ENCODE measurements around the gene ZNF532. TPM values are rescaled to one million over a fixed set of nuclear protein-coding genes. Genes with fewer than 3 reads are reported as not detected.
A peak's percentile ranks its signal among the peaks of the same experiment; 100 is the strongest.

The ZNF532 gene
- total RNA-seq, 6 donors from 2014 or later: 35.6 to 76.5 (median 42.9) TPM

GRCh38 chr18:58943896-58944295 lies 79.2 kb downstream of the ZNF532 start:
- H3K4me1 ChIP-seq: peaks cover 9 to 17% (median 11%) of the 10 kb centered on the region in 4 donors
- no peak for TF ChIP-seq POLR2A (IDR thresholded peaks at IDR 0.05)
- no peak for TF ChIP-seq CTCF (IDR thresholded peaks at IDR 0.05)
- no peak for TF ChIP-seq POLR2AphosphoS5 (IDR thresholded peaks at IDR 0.05)
- no peak for TF ChIP-seq EP300 (IDR thresholded peaks at IDR 0.05)
- ATAC-seq (ENCODE audit: low FRiP score in 2 of 2): no peak
- peak overlapping the region in 1 of 4 donors; percentile 29 for H3K27ac ChIP-seq
- no peaks in the 10 kb centered on the region for H3K27me3 ChIP-seq
- no peaks in the 10 kb centered on the region for H3K9me3 ChIP-seq
- 60 to 80% methylated on average over 3 of the region's 3 CpGs for WGBS, 2 donors
- peaks cover 0 to 21% (median 8%) of the 10 kb centered on the region in 4 donors for H3K36me3 ChIP-seq
- no peak for DNase-seq
- no peak overlapping the region for H3K4me3 ChIP-seq

GRCh38 chr18:58947136-58947732 lies 82.6 kb downstream of the ZNF532 start:
- DNase-seq (no peak), ATAC-seq (ENCODE audit: low FRiP score in 2 of 2) (no peak)
- Histone ChIP-seq H3K27ac (no peak overlapping the region), H3K27me3 (no peaks in the 10 kb centered on the region), H3K36me3 (peaks cover 0 to 12% (median 0%) of the 10 kb centered on the region in 4 donors), H3K4me1 (peaks cover 9 to 17% (median 13%) of the 10 kb centered on the region in 4 donors), H3K4me3 (no peak overlapping the region), H3K9me3 (no peaks in the 10 kb centered on the region)
- WGBS, 2 donors: 86 to 91% methylated on average over 7 of the region's 7 CpGs
- TF ChIP-seq EP300 (IDR thresholded peaks at IDR 0.05): no peak
- TF ChIP-seq CTCF (IDR thresholded peaks at IDR 0.05): no peak
- no peak for TF ChIP-seq POLR2A (IDR thresholded peaks at IDR 0.05)
- no peak for TF ChIP-seq POLR2AphosphoS5 (IDR thresholded peaks at IDR 0.05)

- Histone ChIP-seq H3K4me3 (no peak overlapping the region), H3K9me3 (no peaks in the 10 kb centered on the region), H3K4me1 (peaks cover 6 to 17% (median 10%) of the 10 kb centered on the region in 4 donors), H3K36me3 (peaks cover 0 to 17% (median 0%) of the 10 kb centered on the region in 4 donors), H3K27me3 (no peaks in the 10 kb centered on the region), H3K27ac (no peak overlapping the region)
- DNase-seq (no peak), ATAC-seq (ENCODE audit: low FRiP score in 2 of 2) (no peak)
- TF ChIP-seq POLR2AphosphoS5 (IDR thresholded peaks at IDR 0.05) (no peak), POLR2A (IDR thresholded peaks at IDR 0.05) (no peak), EP300 (IDR thresholded peaks at IDR 0.05) (no peak), CTCF (IDR thresholded peaks at IDR 0.05) (no peak)
- 88 to 89% methylated on average over 1 of the region's 1 CpG for WGBS, 2 donors
Measured at GRCh38 chr18:58949031-58949430, 84.4 kb downstream of the ZNF532 start.

GRCh38 chr18:58951986-58952702 lies 87.5 kb downstream of the ZNF532 start:
- Histone ChIP-seq H3K4me1 (peaks cover 0 to 8% (median 0%) of the 10 kb centered on the region in 4 donors), H3K27ac (no peak overlapping the region), H3K36me3 (peaks cover 0 to 20% (median 0%) of the 10 kb centered on the region in 4 donors), H3K9me3 (no peaks in the 10 kb centered on the region), H3K27me3 (no peaks in the 10 kb centered on the region), H3K4me3 (no peak overlapping the region)
- peak in 1 of 2 donors; percentile 15 for ATAC-seq (ENCODE audit: low FRiP score in 2 of 2)
- TF ChIP-seq POLR2AphosphoS5 (IDR thresholded peaks at IDR 0.05) (no peak), POLR2A (IDR thresholded peaks at IDR 0.05) (no peak), EP300 (IDR thresholded peaks at IDR 0.05) (no peak), CTCF (IDR thresholded peaks at IDR 0.05) (no peak)
- no peak for DNase-seq
- WGBS, 2 donors: 86 to 93% methylated on average over 4 of the region's 4 CpGs

Measured in upper lobe of left lung (tissue), 6 donors.